Calu3 (cell line): ENCODE data around the gene TRIM72. TPM values are rescaled to one million over a fixed set of nuclear protein-coding genes. Genes with fewer than 3 reads are reported as not detected.

Experiments used
- BruUV-seq: library from RNA; stranded (reverse); fragments of 400-500 nt; replicated peaks from 2 replicates; lab custom pipeline; 2021; lab: Mats Ljungman, UMichigan
- CTCF ChIA-PET: fragments of 300-600 bp; sonication (Branson Sonifier 250); formaldehyde crosslinking; loops from one replicate; lab custom pipeline; 2022; ENCODE audit warnings: antibody characterized with exemption; lab: Charles Lee
- DNase-seq: peaks from one replicate; pipeline ENCODE4 v3.0.0; 2022
- H3K27ac Mint-ChIP-seq: one replicate; pipeline ENCODE4 v1.8.0; 2022; ENCODE audit warnings: mixed read lengths; ENCODE audit not compliant: unreplicated experiment
- H3K27me3 Mint-ChIP-seq: one replicate; pipeline ENCODE4 v1.8.0; 2022; ENCODE audit warnings: mixed read lengths; ENCODE audit not compliant: unreplicated experiment
- H3K36me3 Mint-ChIP-seq: one replicate; pipeline ENCODE4 v1.8.0; 2022; ENCODE audit warnings: mild to moderate bottlenecking, moderate library complexity, mixed read lengths; ENCODE audit not compliant: insufficient read depth, unreplicated experiment
- H3K4me1 Mint-ChIP-seq: one replicate; pipeline ENCODE4 v1.8.0; 2022; ENCODE audit warnings: mild to moderate bottlenecking, low read depth, mixed read lengths; ENCODE audit not compliant: unreplicated experiment
- H3K4me3 Mint-ChIP-seq: one replicate; pipeline ENCODE4 v1.8.0; 2022; ENCODE audit warnings: mild to moderate bottlenecking, low read depth, moderate library complexity, mixed read lengths; ENCODE audit not compliant: unreplicated experiment
- H3K9me3 Mint-ChIP-seq: one replicate; pipeline ENCODE4 v1.8.0; 2022; ENCODE audit warnings: low read depth, mixed read lengths; ENCODE audit not compliant: unreplicated experiment
- intact Hi-C: fragments of 100-400 bp; cut with micrococcal nuclease; formaldehyde crosslinking; loops from one replicate; pipeline ENCODE4 v1.10.0; 2022; ENCODE audit not compliant: unreplicated experiment
- total RNA-seq: library from RNA; stranded (reverse); gene quantifications from 2 replicates; pipeline ENCODE4 v1.2.3, GENCODE V29; 2022
- TF ChIP-seq, protein P1 (sequence below): fragments of 200-600 bp; IDR thresholded peaks from one replicate; pipeline ENCODE4 v1.8.0; 2022; ENCODE audit warnings: antibody characterized with exemption; ENCODE audit not compliant: unreplicated experiment

The TRIM72 gene
- total RNA-seq, 1 experiment from 2014 or later = not detected

DNA sequence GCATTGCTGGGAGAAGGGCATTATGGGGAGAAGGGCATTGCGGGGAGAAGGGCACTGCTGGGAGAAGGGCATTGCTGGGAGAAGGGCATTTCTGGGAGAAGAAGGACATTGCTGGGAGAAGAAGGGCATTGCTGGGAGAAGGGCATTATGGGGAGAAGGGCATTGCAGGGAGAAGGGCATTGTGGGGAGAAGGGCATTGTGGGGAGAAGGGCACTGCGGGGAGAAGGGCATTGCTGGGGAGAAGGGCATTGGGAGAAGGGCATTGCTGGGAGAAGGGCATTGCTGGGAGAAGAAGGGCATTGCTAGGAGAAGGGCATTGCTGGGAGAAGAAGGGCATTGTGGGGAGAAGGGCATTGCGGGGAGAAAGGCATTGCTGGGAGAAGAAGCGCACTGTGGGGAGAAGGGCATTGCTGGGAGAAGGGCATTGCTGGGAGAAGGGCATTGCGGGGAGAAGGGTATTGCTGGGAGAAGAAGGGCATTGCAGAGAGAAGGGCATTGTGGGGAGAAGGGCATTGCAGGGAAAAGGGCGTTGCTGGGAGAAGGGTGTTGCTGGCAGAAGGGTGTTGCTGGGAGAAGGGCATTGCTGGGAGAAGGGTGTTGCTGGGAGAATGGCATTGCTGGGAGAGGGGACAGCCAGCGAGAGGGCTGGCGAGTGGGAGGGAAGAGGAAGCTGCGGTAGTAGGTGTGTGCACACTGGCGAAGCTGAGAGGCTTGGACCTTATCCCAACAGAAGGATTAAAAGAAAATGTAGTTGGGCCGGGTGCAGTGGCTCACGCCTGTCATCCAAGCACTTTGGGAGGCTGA is 7.6 kb downstream of the TRIM72 start:
- intact Hi-C loops = no loop called here
- Mint-ChIP-seq H3K27me3 (peaks cover 55% of the 10 kb centered on the region), H3K4me3 (no peak overlapping the region), H3K4me1 (no peaks in the 10 kb centered on the region), H3K27ac (peak overlapping the region; percentile 11), H3K36me3 (no peaks in the 10 kb centered on the region), H3K9me3 (no peaks in the 10 kb centered on the region)
- CTCF ChIA-PET = interaction anchor here (0.6 to 0.7 kb wide), 2 partner anchors 255 to 294 kb away, joined by 4 to 5 read pairs; no protein-coding TSS in a partner anchor
- TF ChIP-seq, protein P1, sequence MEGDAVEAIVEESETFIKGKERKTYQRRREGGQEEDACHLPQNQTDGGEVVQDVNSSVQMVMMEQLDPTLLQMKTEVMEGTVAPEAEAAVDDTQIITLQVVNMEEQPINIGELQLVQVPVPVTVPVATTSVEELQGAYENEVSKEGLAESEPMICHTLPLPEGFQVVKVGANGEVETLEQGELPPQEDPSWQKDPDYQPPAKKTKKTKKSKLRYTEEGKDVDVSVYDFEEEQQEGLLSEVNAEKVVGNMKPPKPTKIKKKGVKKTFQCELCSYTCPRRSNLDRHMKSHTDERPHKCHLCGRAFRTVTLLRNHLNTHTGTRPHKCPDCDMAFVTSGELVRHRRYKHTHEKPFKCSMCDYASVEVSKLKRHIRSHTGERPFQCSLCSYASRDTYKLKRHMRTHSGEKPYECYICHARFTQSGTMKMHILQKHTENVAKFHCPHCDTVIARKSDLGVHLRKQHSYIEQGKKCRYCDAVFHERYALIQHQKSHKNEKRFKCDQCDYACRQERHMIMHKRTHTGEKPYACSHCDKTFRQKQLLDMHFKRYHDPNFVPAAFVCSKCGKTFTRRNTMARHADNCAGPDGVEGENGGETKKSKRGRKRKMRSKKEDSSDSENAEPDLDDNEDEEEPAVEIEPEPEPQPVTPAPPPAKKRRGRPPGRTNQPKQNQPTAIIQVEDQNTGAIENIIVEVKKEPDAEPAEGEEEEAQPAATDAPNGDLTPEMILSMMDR = no peak
- no peak for DNase-seq
- no TSS peak for BruUV-seq

DNA sequence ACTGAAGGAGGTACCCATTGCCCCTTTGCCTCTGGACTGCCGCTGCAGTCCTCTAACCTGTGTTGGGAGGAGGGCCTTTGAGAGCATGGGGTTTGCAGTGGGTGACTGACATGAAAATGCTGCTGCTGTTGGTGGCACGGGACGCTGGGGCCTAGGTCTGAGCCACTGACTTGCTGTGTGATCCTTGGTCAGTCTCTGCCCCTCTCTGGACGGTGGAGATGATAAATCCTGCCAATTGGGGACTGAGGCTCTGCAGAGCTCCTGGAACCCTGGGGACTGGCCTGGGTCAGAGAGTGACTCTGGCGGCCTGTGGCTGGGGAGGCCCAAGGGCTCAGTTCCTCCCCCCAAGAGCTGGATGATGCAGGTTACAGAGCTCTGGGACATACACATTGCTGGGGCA is 9.1 kb downstream of the TRIM72 start:
- no TSS peak for BruUV-seq
- TF ChIP-seq, protein P1 = no peak
- DNase-seq = no peak
- intact Hi-C loops = no loop called here
- Mint-ChIP-seq H3K4me1 (no peaks in the 10 kb centered on the region), H3K27me3 (peaks cover 40% of the 10 kb centered on the region), H3K27ac (no peak overlapping the region), H3K9me3 (no peaks in the 10 kb centered on the region), H3K4me3 (no peak overlapping the region), H3K36me3 (no peaks in the 10 kb centered on the region)
- CTCF ChIA-PET = no interaction called here

DNA sequence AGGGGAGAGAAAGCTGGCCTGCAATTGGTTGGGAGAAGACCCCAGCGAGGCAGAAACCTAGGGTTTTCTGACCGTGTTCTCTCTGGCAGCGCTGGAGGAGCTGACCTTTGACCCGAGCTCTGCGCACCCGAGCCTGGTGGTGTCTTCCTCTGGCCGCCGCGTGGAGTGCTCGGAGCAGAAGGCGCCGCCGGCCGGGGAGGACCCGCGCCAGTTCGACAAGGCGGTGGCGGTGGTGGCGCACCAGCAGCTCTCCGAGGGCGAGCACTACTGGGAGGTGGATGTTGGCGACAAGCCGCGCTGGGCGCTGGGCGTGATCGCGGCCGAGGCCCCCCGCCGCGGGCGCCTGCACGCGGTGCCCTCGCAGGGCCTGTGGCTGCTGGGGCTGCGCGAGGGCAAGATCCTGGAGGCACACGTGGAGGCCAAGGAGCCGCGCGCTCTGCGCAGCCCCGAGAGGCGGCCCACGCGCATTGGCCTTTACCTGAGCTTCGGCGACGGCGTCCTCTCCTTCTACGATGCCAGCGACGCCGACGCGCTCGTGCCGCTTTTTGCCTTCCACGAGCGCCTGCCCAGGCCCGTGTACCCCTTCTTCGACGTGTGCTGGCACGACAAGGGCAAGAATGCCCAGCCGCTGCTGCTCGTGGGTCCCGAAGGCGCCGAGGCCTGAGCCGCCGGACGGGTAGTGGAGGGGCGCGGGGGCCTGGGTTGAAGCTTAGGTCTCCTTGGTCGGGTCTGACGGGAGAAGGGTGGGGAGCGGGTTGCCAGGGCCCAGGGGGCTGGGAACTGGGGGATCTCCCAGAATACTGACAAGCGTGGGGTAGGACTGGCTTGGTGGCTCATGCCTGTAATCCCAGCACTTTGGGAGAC is 10.4 kb downstream of the TRIM72 start:
- no peaks in the 10 kb centered on the region for H3K4me1 Mint-ChIP-seq
- no TSS peak for BruUV-seq
- TF ChIP-seq, protein P1 = no peak
- no peak for DNase-seq
- intact Hi-C loops = no loop called here
- CTCF ChIA-PET = interaction anchor here (0.8 kb wide), 1 partner anchor 38 kb away, joined by 3 read pairs; no protein-coding TSS in a partner anchor
- no peak overlapping the region for H3K4me3 Mint-ChIP-seq
- H3K9me3 Mint-ChIP-seq = no peaks in the 10 kb centered on the region
- no peaks in the 10 kb centered on the region for H3K36me3 Mint-ChIP-seq
- no peak overlapping the region for H3K27ac Mint-ChIP-seq
- peaks cover 27% of the 10 kb centered on the region for H3K27me3 Mint-ChIP-seq

DNA sequence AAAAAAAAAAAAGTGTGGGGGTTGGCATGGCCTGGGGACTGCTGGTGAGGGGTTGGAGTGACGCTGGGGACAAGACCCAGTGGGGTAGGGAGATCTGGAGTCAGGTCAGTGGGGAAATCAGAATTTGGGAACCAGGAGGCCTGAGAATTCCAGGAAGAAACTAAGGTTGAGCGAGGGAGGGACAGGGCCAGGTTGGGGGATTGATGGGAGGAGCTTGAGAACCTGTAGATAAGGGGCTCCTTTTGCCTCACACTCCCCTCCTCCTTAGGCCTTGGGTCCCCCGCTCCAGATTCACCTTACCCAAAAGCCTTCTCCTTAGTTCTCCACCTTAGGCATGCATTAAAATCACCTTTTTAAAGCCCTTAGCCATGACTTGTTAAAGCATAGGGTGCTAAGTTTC is 11.3 kb downstream of the TRIM72 start:
- TF ChIP-seq, protein P1 = no peak
- no peaks in the 10 kb centered on the region for H3K36me3 Mint-ChIP-seq

More for the DNA sequence above, 11.3 kb downstream of the TRIM72 start:
- Mint-ChIP-seq H3K27ac (no peak overlapping the region), H3K4me1 (no peaks in the 10 kb centered on the region), H3K9me3 (no peaks in the 10 kb centered on the region), H3K27me3 (peaks cover 22% of the 10 kb centered on the region), H3K4me3 (no peak overlapping the region)
- CTCF ChIA-PET = interaction anchor here (0.8 kb wide), 1 partner anchor 37 kb away, joined by 3 read pairs; no protein-coding TSS in a partner anchor
- BruUV-seq = no TSS peak
- intact Hi-C loops = no loop called here
- no peak for DNase-seq
